K562 (cell line): ENCODE results near the gene PPP1R3C. TPM values are rescaled to one million over a fixed set of nuclear protein-coding genes. Genes with fewer than 3 reads are reported as not detected.

Experiments
- BHLHE40 ChIP-seq: IDR thresholded peaks from 2 replicates; pipeline ENCODE4 v1.6.1; 2011; ENCODE audit warnings: low read length, improper control_type of control experiment
- HDAC6 ChIP-seq: IDR thresholded peaks from 2 replicates; pipeline ENCODE4 v1.6.1; 2012; ENCODE audit warnings: low read depth, mild to moderate bottlenecking, control low read depth, inconsistent platforms, low read length, moderate library complexity
- KDM2B ChIP-seq: fragments of 250-450 bp; sonication (Bioruptor Pico); IDR thresholded peaks from 2 replicates; pipeline ENCODE4 v1.8.0; 2021; ENCODE audit warnings: mild to moderate bottlenecking, moderate library complexity
- KLF16 ChIP-seq: IDR thresholded peaks from 2 replicates; pipeline ENCODE4 v1.6.1; 2016; ENCODE audit warnings: antibody characterized with exemption
- MTA2 ChIP-seq: fragments of 450-650 bp; IDR thresholded peaks from 2 replicates; pipeline ENCODE4 v1.6.1; 2016; ENCODE audit warnings: low read depth
- MTA3 ChIP-seq: fragments of 450-650 bp; formaldehyde crosslinking; IDR thresholded peaks from 2 replicates; pipeline ENCODE4 v1.6.1; 2017; ENCODE audit warnings: mild to moderate bottlenecking, borderline replicate concordance
- PCBP2 ChIP-seq: fragments of 200-400 bp; formaldehyde crosslinking; IDR thresholded peaks from 2 replicates; pipeline ENCODE4 v1.6.1; 2018; ENCODE audit warnings: low read length, low read depth, mild to moderate bottlenecking, moderate library complexity; ENCODE audit not compliant: poor library complexity, severe bottlenecking
- RAD21 ChIP-seq, 2 experiments: fragments of 250-450 bp in 1 of 2; fragments of 450-650 bp in 1 of 2; sonication (Bioruptor Pico) in 1 of 2; formaldehyde crosslinking in 1 of 2; IDR thresholded peaks in 1 of 2; conservative IDR thresholded peaks in 1 of 2; 2 replicates each; pipeline versions ENCODE4 v1.4.0 to v1.8.0; 2020 to 2022; ENCODE audit warnings: mild to moderate bottlenecking in 2 of 2, moderate library complexity in 1 of 2
- RBBP5 ChIP-seq: fragments of 200-600 bp; sonication (generic); IDR thresholded peaks from 2 replicates; pipeline ENCODE4 v1.6.1; 2012; ENCODE audit warnings: borderline replicate concordance, mild to moderate bottlenecking, low read length, control low read depth, inconsistent platforms; ENCODE audit not compliant: insufficient read depth, poor library complexity, severe bottlenecking
- RBM39 ChIP-seq: fragments of 200-400 bp; formaldehyde crosslinking; optimal IDR thresholded peaks from 2 replicates; pipeline ENCODE3; 2018; ENCODE audit warnings: low read depth, low read length
- SRSF7 ChIP-seq: fragments of 200-400 bp; formaldehyde crosslinking; optimal IDR thresholded peaks from 2 replicates; pipeline ENCODE3; 2017; ENCODE audit warnings: mild to moderate bottlenecking, low read depth, low read length
- ZNF311 ChIP-seq: fragments of 250-450 bp; sonication (Bioruptor Pico); IDR thresholded peaks from 2 replicates; pipeline ENCODE4 v1.4.0; 2020; ENCODE audit warnings: mild to moderate bottlenecking, moderate library complexity
- ZNF408 ChIP-seq: fragments of 250-450 bp; sonication (Bioruptor Pico); IDR thresholded peaks from 2 replicates; pipeline ENCODE4 v1.4.0; 2020; ENCODE audit warnings: low read depth, mild to moderate bottlenecking, moderate library complexity
- ZNF41 ChIP-seq: fragments of 250-450 bp; sonication (Bioruptor Pico); conservative IDR thresholded peaks from 2 replicates; pipeline ENCODE4 v1.4.0; 2020; ENCODE audit warnings: mild to moderate bottlenecking
- polyA plus RNA-seq, 8 experiments: library from polyadenylated mRNA; depleted of rRNA in 4 of 8; stranded (reverse) in 5 of 8; unstranded in 3 of 8; fragments of >200 nt; fragmentation: Nextera tagmentation in 2 of 8; fragmentation: Illumina TruSeq in 1 of 8; extraction: Ambion mirVana in 2 of 8; extraction: Trizol in 1 of 8; gene quantifications; 2 replicates each; pipeline versions ENCODE4 v1.2.1 to v1.2.3, GENCODE V29; 2011 to 2014; ENCODE audit warnings: inconsistent platforms in 1 of 8, missing spikeins in 1 of 8
- total RNA-seq, 7 experiments: library from RNA; depleted of rRNA in 6 of 7; stranded (reverse); fragments of >200 nt in 6 of 7; fragmentation: Illumina TruSeq in 2 of 7; extraction: Trizol in 2 of 7; gene quantifications; 2 replicates each; pipeline versions ENCODE4 v1.2.1 to v1.2.3, GENCODE V29; 2011 to 2021; ENCODE audit warnings: low replicate concordance in 1 of 7
- TF ChIP-seq, protein P1 (sequence below): IDR thresholded peaks from 2 replicates; pipeline ENCODE4 v1.6.1; 2012; ENCODE audit warnings: low read depth, low read length, improper control_type of control experiment, borderline replicate concordance
- TF ChIP-seq, protein P2 (sequence below), 2 experiments: fragments of 450-650 bp; conservative IDR thresholded peaks; 2 replicates each; pipeline ENCODE4 v1.6.1; 2017; ENCODE audit warnings: mild to moderate bottlenecking in 2 of 2, moderate library complexity in 2 of 2
- TF ChIP-seq, protein P3 (sequence below), 2 experiments: IDR thresholded peaks; 2 replicates each; pipeline ENCODE4 v1.6.1; 2011; ENCODE audit warnings: borderline replicate concordance in 1 of 2, control low read depth in 1 of 2, low read depth in 1 of 2, low read length in 1 of 2, mild to moderate bottlenecking in 1 of 2, mixed read lengths in 1 of 2, moderate library complexity in 1 of 2; ENCODE audit not compliant: insufficient read depth in 1 of 2, insufficient read length in 1 of 2, poor library complexity in 1 of 2, severe bottlenecking in 1 of 2; ENCODE audit errors: extremely low read depth in 1 of 2
- TF ChIP-seq, protein P4 (sequence below): IDR thresholded peaks from 2 replicates; pipeline ENCODE4 v1.6.1; 2011; ENCODE audit not compliant: insufficient read length; ENCODE audit errors: extremely low read depth
- TF ChIP-seq, protein P5 (sequence below): sonication (generic); formaldehyde crosslinking; IDR thresholded peaks from 2 replicates; pipeline ENCODE4 v1.8.0; 2022; ENCODE audit warnings: missing genetic modification reagents, mild to moderate bottlenecking, moderate library complexity, borderline replicate concordance

PPP1R3C gene
- total and polyA plus RNA-seq, 9 of the 15 experiments (the other 6 are each of a cell fraction or from before 2014, with no cell fraction given), result 0.06 to 0.24 (median 0.12) TPM; not detected in 3

DNA sequence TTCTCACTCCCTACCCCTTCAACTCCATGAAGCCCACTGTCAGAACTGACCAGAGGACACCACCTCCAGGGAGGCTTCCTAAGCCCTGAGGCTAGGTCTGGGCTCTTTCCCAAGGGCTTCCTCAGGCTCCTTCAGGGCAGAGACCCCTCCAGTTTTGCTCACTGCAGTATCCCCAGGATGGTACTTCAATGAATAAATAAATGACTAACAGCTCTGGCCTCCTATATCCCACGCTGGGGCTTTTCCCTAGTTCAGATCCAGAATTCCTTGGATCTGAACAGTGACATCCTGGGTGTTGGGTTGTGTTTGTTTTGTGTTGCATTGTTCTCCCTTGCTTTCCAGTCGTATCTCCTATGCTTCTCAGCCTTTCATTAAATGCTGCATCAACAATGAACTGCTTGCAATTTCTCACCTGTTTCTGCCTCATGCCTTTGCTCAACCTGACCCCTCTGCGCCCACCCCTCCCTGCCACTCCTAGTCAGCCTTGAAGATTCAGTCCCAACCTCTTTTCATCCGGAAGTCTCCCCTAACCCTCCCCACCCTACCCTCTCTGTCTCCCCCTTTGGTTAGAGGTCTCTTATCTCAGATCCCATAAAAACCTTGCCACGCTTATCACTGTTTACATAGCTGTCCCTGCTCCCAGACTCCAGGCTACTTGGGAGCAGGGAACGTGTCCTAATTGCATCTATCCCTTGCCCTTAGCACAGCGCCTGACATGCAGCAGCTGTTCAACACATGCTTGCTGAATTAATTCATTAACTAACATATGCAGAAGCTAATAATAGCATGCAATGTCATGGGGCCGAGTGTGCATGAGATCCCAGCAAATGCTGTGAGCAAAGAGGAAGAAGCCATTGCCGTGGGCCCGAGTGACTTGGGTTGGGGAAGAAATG, 41.7 kb downstream of the PPP1R3C start (continued):
- TF ChIP-seq ZNF408 (CRISPR knock-in tag) (no peak), BHLHE40 (peak; percentile 50; the same call in 1 of the 2 replicates), RAD21 (CRISPR knock-in tag; conservative IDR thresholded peaks at IDR 0.05 in 1 of 2, IDR thresholded peaks at IDR 0.05 in 1 of 2) (no peak), RBBP5 (no peak), KLF16 (no peak), ZNF311 (CRISPR knock-in tag) (no peak), RBM39 (no peak), ZNF41 (no peak), PCBP2 (no peak), SRSF7 (no peak), MTA3 (0 out of 2 replicates have a peak, but pooled peaks have one; percentile 33), HDAC6 (no peak), MTA2 (peak; percentile 82), KDM2B (no peak)
- TF ChIP-seq, protein P1, sequence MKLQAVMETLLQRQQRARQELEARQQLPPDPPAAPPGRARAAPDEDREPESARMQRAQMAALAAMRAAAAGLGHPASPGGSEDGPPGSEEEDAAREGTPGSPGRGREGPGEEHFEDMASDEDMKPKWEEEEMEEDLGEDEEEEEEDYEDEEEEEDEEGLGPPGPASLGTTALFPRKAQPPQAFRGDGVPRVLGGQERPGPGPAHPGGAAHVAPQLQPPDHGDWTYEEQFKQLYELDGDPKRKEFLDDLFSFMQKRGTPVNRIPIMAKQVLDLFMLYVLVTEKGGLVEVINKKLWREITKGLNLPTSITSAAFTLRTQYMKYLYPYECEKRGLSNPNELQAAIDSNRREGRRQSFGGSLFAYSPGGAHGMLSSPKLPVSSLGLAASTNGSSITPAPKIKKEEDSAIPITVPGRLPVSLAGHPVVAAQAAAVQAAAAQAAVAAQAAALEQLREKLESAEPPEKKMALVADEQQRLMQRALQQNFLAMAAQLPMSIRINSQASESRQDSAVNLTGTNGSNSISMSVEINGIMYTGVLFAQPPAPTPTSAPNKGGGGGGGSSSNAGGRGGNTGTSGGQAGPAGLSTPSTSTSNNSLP, result 0 out of 2 replicates have a peak, but pooled peaks have one; percentile 29
- TF ChIP-seq, protein P2, sequence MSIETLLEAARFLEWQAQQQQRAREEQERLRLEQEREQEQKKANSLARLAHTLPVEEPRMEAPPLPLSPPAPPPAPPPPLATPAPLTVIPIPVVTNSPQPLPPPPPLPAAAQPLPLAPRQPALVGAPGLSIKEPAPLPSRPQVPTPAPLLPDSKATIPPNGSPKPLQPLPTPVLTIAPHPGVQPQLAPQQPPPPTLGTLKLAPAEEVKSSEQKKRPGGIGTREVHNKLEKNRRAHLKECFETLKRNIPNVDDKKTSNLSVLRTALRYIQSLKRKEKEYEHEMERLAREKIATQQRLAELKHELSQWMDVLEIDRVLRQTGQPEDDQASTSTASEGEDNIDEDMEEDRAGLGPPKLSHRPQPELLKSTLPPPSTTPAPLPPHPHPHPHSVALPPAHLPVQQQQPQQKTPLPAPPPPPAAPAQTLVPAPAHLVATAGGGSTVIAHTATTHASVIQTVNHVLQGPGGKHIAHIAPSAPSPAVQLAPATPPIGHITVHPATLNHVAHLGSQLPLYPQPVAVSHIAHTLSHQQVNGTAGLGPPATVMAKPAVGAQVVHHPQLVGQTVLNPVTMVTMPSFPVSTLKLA (conservative IDR thresholded peaks at IDR 0.05), result peak in 1 of 2 experiments; percentile 26; a peak in 2 of 4 replicates
- TF ChIP-seq, protein P3, sequence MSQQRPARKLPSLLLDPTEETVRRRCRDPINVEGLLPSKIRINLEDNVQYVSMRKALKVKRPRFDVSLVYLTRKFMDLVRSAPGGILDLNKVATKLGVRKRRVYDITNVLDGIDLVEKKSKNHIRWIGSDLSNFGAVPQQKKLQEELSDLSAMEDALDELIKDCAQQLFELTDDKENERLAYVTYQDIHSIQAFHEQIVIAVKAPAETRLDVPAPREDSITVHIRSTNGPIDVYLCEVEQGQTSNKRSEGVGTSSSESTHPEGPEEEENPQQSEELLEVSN (IDR thresholded peaks at IDR 0.05; ENCODE audit: borderline replicate concordance in 1 of 2, extremely low read depth in 1 of 2, insufficient read depth in 1 of 2, insufficient read length in 1 of 2, low read depth in 1 of 2, low read length in 1 of 2, poor library complexity in 1 of 2, severe bottlenecking in 1 of 2), result no peak
- TF ChIP-seq, protein P4, sequence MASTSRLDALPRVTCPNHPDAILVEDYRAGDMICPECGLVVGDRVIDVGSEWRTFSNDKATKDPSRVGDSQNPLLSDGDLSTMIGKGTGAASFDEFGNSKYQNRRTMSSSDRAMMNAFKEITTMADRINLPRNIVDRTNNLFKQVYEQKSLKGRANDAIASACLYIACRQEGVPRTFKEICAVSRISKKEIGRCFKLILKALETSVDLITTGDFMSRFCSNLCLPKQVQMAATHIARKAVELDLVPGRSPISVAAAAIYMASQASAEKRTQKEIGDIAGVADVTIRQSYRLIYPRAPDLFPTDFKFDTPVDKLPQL, result no peak
- TF ChIP-seq, protein P5, sequence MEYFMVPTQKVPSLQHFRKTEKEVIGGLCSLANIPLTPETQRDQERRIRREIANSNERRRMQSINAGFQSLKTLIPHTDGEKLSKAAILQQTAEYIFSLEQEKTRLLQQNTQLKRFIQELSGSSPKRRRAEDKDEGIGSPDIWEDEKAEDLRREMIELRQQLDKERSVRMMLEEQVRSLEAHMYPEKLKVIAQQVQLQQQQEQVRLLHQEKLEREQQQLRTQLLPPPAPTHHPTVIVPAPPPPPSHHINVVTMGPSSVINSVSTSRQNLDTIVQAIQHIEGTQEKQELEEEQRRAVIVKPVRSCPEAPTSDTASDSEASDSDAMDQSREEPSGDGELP (CRISPR knock-in tag), result peak; percentile 63
